GM12878 (cell line): ENCODE data around the gene CSMD2.

Experiments
- BCLAF1 ChIP-seq: fragments of 450-650 bp; IDR thresholded peaks from 2 replicates; pipeline ENCODE4 v1.6.1; 2017; ENCODE audit warnings: antibody characterized with exemption, mild to moderate bottlenecking, moderate library complexity
- CTCF ChIP-seq, 3 experiments: IDR thresholded peaks in 2 of 3; conservative IDR thresholded peaks in 1 of 3; 2 replicates each; pipeline ENCODE4 v1.5.1; 2011; ENCODE audit warnings: low read depth in 3 of 3, low read length in 3 of 3, mild to moderate bottlenecking in 3 of 3, control low read depth in 2 of 3, moderate library complexity in 2 of 3, inconsistent platforms in 1 of 3, mixed read lengths in 1 of 3; ENCODE audit not compliant: control insufficient read depth in 2 of 3, insufficient read depth in 1 of 3; ENCODE audit errors: extremely low read depth in 1 of 3
- IKZF1 ChIP-seq: fragments of 450-650 bp; conservative IDR thresholded peaks from 2 replicates; pipeline ENCODE4 v1.6.1; 2017; ENCODE audit warnings: antibody characterized with exemption, mild to moderate bottlenecking
- NFIC ChIP-seq: IDR thresholded peaks from 2 replicates; pipeline ENCODE4 v1.6.1; 2012; ENCODE audit warnings: low read depth, mild to moderate bottlenecking, inconsistent platforms, low read length, moderate library complexity
- SIN3A ChIP-seq: IDR thresholded peaks from 2 replicates; pipeline ENCODE4 v1.6.1; 2012; ENCODE audit warnings: low read depth, low read length, improper control_type of control experiment
- SP1 ChIP-seq: IDR thresholded peaks from one replicate; pipeline ENCODE4 v1.6.1; 2011; ENCODE audit warnings: low read depth, low read length
- SUZ12 ChIP-seq: fragments of 200-600 bp; sonication (generic); IDR thresholded peaks from one replicate; pipeline ENCODE4 v1.6.1; 2018; ENCODE audit warnings: antibody characterized with exemption, mild to moderate bottlenecking; ENCODE audit not compliant: unreplicated experiment
- YY1 ChIP-seq: IDR thresholded peaks from 2 replicates; pipeline ENCODE4 v1.6.1; 2011; ENCODE audit warnings: low read depth, mild to moderate bottlenecking, low read length
- ZBTB11 ChIP-seq: fragments of 450-650 bp; formaldehyde crosslinking; IDR thresholded peaks from 2 replicates; pipeline ENCODE4 v1.5.0; 2022; ENCODE audit warnings: mild to moderate bottlenecking, missing genetic modification characterization
- ZNF217 ChIP-seq: fragments of 450-650 bp; IDR thresholded peaks from 2 replicates; pipeline ENCODE4 v1.6.1; 2017; ENCODE audit warnings: antibody characterized with exemption, mild to moderate bottlenecking
- TF ChIP-seq, protein P1 (sequence below): fragments of 450-650 bp; IDR thresholded peaks from 2 replicates; pipeline ENCODE4 v1.6.1; 2017; ENCODE audit warnings: mild to moderate bottlenecking
- TF ChIP-seq, protein P2 (sequence below): fragments of 450-650 bp; formaldehyde crosslinking; IDR thresholded peaks from 2 replicates; pipeline ENCODE4 v1.4.0; 2020; ENCODE audit warnings: mild to moderate bottlenecking, moderate library complexity

GRCh38 chr1:33876970-33877650 lies 287.9 kb downstream of the CSMD2 start:
- no peak for TF ChIP-seq CTCF (IDR thresholded peaks at IDR 0.05 in 2 of 3, conservative IDR thresholded peaks at IDR 0.05 in 1 of 3; ENCODE audit: control insufficient read depth in 2 of 3, extremely low read depth in 1 of 3, insufficient read depth in 1 of 3, low read depth in 3 of 3, low read length in 3 of 3)
- TF ChIP-seq SIN3A = no peak
- TF ChIP-seq SUZ12 = no peak
- no peak for TF ChIP-seq SP1
- TF ChIP-seq BCLAF1 = no peak
- TF ChIP-seq, protein P1, sequence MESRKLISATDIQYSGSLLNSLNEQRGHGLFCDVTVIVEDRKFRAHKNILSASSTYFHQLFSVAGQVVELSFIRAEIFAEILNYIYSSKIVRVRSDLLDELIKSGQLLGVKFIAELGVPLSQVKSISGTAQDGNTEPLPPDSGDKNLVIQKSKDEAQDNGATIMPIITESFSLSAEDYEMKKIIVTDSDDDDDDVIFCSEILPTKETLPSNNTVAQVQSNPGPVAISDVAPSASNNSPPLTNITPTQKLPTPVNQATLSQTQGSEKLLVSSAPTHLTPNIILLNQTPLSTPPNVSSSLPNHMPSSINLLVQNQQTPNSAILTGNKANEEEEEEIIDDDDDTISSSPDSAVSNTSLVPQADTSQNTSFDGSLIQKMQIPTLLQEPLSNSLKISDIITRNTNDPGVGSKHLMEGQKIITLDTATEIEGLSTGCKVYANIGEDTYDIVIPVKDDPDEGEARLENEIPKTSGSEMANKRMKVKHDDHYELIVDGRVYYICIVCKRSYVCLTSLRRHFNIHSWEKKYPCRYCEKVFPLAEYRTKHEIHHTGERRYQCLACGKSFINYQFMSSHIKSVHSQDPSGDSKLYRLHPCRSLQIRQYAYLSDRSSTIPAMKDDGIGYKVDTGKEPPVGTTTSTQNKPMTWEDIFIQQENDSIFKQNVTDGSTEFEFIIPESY = no peak
- no peak for TF ChIP-seq ZBTB11 (CRISPR knock-in tag)
- TF ChIP-seq YY1 = no peak
- no peak for TF ChIP-seq NFIC
- no peak for TF ChIP-seq ZNF217
- no peak for TF ChIP-seq IKZF1
- TF ChIP-seq, protein P2, sequence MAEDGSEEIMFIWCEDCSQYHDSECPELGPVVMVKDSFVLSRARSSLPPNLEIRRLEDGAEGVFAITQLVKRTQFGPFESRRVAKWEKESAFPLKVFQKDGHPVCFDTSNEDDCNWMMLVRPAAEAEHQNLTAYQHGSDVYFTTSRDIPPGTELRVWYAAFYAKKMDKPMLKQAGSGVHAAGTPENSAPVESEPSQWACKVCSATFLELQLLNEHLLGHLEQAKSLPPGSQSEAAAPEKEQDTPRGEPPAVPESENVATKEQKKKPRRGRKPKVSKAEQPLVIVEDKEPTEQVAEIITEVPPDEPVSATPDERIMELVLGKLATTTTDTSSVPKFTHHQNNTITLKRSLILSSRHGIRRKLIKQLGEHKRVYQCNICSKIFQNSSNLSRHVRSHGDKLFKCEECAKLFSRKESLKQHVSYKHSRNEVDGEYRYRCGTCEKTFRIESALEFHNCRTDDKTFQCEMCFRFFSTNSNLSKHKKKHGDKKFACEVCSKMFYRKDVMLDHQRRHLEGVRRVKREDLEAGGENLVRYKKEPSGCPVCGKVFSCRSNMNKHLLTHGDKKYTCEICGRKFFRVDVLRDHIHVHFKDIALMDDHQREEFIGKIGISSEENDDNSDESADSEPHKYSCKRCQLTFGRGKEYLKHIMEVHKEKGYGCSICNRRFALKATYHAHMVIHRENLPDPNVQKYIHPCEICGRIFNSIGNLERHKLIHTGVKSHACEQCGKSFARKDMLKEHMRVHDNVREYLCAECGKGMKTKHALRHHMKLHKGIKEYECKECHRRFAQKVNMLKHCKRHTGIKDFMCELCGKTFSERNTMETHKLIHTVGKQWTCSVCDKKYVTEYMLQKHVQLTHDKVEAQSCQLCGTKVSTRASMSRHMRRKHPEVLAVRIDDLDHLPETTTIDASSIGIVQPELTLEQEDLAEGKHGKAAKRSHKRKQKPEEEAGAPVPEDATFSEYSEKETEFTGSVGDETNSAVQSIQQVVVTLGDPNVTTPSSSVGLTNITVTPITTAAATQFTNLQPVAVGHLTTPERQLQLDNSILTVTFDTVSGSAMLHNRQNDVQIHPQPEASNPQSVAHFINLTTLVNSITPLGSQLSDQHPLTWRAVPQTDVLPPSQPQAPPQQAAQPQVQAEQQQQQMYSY (CRISPR knock-in tag) = no peak
